CD4-positive, alpha-beta T cell treated with Interleukin-4 for 1 hour (primary cell): ENCODE data around the gene PRKCA.
A peak's percentile ranks its signal among the peaks of the same experiment; 100 is the strongest.

ENCODE experiments used
- DNase-seq, 2 donors: peaks; one replicate each; pipeline ENCODE4 v3.0.0-alpha.2; 2020 to 2022

The PRKCA gene

DNA sequence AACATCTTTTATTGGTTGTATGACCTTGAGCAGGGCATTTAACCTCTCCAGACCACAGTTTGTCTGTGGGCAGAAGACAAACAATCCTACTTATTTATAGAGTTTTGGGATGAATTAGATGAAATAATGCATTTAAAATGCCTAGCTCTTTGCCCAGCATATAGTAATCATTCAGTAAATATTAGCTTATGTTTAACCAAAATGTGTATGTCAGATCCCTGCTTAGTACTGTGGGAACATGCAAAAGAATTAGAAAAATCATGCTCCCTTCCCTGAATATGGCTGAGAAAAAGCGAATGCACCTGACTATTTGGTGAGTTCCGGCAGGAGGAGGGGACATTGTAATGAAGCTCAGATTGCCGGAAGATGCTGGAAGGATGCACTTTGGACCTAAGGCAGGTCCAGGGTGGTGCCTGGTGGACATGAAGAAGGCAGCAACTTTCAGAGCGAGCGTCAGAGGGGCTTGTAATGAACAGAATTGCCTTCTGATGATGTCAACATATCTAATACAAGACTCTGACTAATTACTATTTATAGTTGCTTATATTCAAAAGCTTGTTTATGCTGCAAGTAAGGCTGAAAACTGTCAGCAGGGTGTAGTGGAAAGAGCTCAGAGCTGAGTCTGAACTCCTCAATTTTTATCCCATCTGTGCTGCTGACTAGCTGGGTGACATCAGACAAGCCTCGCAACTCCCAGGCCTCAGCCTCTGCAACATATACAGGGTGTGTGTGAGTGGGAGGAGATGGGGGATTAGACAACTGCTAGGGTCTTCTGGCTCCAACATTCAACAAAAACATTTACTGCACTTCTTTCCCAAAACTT lies 221.2 kb downstream of the PRKCA start:
- no peak for DNase-seq

DNA sequence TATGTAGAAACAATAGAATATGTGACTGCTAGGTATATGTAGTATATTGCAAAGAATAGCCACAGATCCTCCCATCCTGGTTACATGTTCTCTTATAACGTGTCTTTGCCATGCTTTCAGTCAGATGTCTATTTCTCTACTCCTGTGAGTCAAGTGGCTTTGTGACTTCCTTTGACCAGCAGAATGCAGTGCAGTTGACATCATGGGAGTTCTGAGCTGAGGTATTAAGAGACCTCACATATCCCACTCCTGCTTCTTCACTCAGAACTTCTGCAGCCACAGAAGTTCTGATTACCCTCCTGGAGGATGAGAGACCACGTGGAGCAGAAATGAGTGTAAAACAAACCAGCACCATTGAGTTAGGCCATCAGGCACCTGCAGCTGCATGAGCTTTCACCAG lies 222.5 kb downstream of the PRKCA start:
- DNase-seq = no peak

DNA sequence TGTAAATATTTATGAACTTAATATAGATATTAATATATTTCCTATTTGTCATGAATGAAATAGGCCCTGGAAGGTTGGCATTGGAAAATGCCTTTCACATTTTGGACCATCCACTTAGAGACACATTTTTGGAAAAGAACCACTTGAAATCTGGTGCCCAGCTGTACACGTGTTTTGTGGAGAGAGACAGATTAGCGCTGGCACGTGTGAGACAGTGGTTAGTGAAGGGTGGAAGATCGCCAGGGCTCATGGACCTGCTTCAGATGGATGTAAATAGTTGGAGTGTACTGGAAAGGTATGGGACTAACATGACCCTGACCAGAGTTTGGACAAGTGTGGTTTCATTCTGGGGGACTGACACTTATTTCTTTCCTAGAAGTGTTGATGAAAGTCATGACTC lies 222.9 kb downstream of the PRKCA start:
- no peak for DNase-seq

DNA sequence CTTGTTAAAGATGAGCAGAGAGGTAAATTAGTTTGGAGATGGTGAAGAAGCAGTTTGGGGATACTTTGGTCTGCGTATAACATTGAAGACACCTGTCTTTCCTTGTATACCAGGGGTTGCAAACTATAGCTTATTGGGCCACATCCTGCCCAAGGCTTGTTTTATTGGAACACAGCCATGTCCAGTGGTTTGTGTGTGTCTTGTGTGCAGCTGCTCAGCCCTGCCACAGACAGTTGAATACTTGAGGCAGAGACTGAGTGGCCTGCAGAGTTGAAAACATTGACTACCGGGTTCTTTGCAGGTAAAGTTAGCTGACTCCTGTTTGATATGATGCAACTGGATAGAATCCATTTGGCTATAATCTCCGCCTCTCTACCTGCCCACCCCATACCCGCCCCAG lies 224.4 kb downstream of the PRKCA start:
- no peak for DNase-seq

DNA sequence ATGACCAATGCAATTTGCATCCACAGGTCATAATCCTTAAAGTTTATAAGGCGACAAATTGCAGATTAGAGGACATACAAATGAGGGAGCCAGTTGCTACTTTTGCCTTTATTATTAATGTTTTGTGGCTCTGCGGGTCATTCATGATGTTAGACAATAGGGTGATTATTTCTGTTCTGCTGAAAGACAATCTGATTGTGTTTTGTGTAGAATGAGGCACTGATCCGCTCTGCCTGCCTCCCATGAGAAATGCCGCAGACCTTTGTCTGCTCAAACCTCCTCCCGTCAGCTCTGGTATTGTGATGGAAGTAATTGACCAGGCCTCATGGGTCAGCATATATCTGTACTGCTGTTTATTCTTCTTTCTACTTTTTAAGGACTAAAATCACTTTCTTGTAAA lies 224.9 kb downstream of the PRKCA start:
- no peak for DNase-seq

DNA sequence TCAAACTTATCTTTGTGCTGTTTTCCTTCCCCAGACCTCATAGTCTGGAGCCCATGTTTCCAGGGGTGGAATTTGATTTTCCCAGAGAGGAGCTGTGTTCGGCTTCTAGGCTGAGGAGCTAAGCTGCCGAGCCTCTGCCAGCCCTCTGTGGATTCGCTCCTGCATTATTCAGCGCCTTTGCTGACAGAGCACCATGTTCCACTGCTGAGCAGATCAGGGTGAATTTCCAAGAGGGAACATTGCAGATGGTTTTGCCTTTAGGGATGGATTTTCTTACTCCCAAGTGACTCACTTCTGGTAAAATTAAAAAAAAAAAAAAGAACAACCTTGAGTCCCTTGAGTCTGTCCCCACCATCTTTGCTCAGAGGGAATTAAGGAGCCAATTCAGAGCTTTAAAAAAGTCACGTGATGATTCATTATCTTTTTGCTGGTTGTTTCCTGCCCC lies 229.5 kb downstream of the PRKCA start:
- no peak for DNase-seq

DNA sequence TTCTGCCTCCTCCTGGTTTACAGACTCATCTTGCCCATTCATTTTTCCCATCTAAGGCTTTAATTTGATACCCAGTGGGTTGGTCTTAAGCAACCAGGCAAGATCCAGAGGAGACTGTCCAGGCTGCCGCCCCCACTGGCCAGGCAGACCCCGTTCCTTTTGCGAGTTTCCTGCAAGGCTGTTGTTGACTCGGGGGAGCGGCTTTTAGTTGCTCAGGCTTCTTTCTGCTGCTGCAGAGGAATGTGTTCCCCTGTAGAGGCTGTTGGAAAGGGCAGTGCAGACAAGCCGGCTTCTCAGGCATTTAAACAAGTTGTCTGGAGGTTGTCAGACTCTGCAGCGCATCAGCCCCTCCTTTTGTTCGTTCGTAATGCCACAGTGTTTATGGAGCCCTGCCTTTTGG lies 231.2 kb downstream of the PRKCA start:
- no peak for DNase-seq

DNA sequence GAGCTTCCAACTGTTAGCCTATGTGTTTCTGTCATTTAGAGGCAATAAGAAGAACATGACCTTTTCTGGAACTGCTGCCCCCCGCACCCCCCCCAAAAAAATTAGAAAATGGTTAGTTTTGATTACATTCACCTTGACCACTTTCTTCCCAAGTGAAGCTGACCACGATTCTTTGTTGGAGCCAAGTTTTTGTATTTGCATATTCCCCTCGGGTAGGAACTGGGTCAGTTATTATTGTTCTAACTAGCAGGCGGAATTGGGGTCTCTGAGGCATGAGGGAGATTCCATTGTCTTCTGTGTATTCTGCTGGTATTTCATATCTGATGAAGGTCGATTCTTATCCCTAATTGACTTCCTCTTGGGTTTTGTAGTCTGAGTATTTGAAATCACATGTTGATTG lies 231.6 kb downstream of the PRKCA start:
- no peak for DNase-seq

DNA sequence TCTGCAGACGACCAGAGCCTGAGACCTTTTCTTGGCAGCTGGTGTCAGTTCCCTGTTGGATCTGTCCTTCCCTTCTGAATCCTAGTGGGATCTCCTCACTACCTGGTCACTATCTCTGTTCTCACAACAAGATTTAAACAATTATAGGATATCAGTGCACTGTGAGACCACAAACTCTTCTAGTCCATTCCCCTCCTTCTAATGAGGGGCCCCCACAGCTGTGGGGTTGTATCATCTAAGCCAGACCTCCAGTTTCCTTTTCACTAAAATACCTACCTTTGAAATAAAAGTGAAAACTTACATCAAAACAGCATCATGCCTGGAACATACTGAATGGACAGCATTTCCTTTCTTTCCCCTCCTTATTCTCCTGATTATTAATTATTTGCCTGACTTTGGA lies 233.2 kb downstream of the PRKCA start:
- DNase-seq = no peak

DNA sequence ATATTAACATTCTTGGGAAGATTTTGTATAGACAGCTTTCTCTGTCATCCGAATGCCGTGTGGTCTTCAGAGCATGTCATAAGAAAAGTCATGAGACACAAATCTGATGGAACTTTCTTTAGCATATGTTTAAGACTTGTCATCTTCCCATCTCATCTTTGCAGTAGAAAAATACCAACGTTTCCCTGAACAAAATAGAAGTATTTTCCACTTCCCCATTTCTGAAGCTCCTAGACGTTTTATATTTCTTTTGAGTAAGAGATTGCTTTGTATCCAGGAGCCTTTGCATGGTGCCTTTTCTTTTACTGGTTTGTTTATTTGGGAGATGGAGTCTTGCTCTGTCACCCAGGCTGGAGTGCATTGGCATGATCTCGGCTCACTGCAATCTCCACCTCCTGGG lies 235.1 kb downstream of the PRKCA start:
- DNase-seq = no peak

DNA sequence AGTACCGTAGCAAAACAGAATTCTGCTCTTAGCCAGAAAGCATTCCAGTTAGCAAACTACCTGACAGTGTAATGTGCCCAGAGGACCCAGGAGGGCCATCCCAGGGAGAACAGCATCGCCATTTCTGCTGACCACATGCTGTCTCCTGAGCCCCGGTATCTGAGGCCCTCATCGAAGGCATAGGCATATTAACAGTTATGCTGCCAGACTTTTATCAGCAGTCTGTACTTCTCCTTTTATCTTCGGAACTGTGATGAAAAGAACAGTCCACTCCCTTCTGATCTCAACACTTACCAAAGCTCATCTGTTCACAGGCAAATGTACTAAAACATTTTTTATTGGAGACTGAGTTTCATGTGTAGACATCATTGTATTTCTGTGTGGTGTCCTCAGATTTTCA lies 236.4 kb downstream of the PRKCA start:
- no peak for DNase-seq

DNA sequence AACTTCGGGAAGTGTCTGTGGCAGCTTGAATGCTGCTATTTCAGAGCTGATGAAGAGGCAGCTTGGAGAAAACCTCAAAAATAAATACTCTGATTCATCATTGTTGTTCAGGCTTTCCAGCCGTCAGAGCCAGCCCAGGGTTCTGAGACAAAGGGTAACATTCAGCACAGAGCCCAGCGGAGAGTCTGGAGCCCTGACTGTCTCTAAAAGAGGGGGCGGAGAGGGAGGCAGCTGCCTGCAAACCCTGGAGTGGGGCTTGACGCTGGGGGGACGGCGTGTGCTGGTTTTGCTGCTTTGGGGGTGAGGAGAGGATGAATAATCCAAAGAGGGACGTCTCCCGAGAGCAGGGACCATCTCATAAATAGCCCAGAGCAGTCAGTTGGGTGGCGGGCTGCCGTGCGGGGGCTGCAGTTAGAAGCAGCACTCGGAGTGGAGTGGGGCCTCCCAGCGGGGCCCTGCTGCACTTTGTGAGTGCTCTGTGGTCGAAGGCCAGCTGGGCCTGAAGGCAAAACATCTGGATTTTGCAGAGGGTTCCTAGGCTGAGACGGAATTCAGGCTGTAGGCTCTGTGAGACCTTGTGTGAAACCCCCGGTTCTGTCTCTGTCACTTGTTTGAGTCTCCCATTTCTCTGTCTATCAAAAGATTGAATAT lies 237.8 kb downstream of the PRKCA start:
- DNase-seq = no peak

DNA sequence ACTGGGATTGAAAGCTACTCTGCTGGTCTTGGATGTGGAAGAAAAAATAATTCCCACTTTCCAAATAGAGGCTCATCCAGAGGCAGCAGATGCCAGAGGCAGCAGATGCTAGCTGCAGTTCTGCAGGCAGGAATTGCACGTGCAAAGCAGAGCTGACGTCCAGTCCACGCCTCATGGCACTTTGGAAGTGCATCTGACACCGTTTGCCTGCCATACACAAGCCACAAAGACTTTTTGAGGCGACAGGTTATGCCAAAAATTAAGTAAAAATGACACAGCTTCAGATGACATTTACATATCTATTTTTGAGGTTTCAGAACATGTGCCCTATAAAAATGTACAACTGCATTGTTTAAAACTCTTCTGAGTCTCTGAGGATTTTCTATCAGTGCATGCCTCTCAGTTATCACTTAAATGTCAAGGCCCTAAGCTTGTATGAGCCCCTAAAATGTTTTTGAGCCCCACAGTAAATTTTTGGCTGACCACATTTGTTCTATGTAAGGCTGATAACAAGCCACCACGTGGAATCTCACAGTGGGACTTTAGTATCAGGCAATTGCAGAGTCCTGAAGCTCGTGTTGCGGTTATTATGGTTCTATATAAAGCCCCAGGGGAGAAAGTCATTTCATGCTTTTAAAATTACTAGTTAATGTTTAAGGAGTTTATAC lies 239.2 kb downstream of the PRKCA start:
- no peak for DNase-seq

DNA sequence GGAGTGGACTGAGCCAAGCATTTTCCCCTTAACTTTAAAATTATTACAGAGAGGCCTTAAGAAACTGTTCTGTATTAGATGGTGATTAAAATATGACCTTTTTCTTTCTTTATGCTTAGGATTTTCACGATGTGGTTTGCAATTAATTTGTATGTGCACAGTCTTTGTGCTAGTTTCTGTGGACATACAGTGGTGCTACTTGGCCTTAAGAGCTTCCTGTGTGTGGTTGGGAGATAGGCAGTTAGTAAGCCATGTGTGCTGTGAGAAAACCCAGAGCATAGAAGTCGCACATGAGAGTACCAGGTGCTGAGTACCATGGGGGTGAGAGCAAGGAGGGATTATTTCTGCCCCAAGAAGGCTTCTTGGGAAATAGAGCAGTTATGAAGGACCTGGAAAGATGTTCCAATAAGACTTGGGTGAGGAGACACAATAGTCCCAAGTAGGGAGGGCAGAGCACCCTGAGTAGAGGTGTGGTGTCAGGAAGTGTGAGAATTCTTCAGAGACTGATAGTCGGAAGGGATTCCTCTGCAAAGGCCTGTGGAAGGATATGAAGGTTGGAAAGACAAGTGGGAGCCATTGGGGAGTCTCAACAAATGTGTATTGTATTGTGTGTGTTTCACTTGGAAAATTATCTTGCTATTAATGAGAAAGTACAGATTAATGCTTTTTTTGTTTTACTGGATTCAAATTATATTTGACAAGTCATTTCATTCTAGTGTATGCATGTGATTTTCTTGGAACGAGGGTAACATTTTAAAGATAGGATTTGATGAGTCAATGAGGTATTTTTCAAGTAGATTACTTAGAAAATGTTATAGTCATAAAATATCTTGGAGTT lies 239.9 kb downstream of the PRKCA start:
- DNase-seq = peak in 1 of 2 donors; percentile 8

DNA sequence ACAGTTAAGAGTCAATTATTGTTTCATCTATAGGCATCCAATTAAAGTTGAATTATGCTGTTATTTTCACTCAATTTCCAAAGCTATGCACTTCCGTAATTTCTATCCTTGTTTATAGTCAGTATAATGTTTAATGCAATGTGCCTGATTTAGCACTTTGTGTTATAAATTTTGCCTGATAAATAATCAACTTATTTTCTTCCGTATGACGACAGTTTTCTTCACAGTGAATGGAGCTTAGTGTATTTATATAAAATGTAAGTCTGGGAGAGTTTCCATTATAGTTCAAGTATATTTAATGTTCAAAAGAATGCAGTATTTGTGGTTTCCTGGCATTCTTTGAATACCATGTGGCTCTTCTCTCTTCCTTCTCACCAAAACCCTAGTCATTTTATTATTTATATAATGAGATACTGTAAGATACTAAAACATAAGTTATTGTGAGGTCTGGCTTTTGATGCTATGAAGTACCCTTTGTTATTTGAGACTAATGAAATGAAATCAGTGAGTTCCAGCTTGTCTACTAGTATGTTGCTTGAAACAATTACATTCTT lies 240.6 kb downstream of the PRKCA start:
- DNase-seq = no peak

DNA sequence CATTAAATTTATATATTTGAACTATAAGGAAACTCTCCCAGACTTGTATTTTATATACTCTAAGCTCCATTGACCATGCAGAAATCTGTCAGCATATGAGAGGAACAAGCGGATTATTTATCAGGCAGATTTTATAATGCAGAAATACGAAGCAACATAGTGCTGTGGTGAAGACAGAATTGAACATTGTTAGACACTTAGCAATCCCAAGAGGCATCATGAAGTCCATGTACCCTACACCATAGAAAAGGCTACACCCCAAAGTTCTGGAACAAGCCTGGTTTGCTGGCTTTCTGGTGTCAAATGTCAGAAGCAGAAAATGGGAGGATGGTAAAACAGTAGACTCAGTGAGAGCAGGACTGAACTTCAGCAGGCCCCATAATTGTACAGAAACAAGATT lies 241.1 kb downstream of the PRKCA start:
- no peak for DNase-seq

DNA sequence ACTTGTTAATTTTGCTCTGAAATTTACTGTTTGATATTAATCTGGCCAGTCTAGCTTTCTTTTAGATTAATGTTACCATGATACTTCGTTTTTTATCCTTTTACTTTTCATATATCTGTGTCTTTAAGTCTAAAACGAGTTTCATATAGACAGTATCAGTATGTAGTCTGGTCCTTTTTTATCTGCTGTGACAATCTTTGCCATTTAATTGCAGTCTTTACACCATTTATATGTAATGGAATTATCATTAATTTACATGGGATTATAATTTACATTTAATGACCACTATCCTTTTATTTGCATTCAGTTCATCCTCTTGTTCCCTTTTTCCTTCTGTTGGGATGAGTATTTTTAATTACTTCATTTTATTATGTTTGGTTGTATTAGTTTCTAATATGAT lies 243.5 kb downstream of the PRKCA start:
- DNase-seq = no peak

DNA sequence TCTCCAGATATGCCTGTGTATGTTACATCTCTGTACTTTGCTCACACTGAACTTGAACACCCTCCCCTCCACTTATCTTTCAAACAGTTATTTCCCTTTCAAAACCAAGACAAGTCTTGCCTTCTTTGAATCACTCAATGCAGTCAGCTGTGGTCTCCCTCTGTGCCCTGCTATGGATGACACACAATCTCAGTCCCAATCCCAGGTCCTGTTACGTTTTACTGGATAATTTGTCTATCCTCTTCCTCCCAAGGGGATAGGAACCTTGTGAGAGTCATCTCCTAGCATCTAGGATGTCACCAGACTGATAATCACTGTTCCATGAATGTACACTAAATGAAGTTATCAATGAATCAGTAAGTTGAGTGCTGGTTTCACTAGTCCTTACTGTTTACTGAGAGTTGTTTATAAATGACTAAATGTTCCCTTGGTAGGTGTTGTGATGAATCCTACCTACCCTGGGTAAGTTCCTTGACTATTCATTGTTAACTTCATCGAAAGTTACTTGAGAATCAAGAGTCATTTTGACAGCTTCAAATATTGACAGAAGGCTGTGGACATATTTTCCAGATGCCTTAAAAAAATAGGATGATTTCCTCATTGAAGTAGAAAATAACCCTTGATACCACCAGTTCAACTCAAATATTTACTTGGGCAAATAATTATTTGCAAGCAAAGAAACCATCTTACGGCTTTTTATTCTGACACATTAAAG lies 244.9 kb downstream of the PRKCA start:
- no peak for DNase-seq

DNA sequence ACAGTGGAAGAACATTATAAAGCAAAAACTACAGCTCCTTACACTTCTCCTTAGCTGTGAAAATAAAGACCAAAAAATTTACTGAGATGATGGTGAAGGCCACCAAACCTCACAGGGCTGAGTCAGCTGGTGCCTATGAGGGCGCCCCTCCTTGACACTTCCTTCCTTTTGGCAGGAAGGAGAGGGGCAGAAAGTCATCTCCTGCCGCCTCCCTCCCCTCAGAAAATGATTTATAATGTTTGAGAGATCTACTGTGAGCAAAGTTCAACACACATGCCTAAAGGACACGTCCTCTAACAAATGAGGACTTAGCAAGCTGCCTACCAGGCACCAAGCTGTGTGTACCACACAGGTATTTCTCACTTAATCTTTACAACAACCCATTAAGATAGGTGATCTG lies 245.7 kb downstream of the PRKCA start:
- peak; percentile 14 to 28 for DNase-seq

DNA sequence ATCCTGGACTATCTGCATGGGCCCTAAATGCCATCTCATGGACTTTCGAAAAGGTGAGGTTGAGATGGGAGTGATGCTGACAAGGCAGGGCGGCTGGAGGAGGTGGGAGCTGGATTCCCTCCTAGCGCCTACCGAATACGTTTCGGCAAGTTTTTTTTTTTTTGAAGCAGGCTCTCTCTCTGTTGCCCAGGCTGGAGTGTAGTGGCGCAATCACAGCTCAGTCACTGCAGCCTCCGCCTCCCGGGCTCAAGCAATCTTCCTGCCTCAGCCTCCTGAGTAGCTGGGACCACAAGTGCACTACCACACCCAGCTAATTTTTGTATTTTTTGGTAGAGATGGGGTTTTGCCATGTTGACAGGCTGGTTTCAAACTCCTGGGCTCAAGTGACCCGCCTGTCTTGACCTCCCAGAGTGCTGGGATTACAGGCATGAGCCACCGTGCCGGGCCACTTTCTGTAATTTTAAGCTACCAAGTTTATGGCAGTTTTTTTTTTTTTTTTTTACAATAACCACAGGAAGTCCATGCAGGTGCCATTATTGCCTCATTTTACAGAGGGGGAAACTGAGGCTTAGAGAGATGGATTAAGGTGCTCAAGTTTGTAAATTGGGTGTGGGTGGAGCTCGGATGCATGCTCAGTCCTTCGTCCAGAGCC lies 246.4 kb downstream of the PRKCA start:
- no peak for DNase-seq

DNA sequence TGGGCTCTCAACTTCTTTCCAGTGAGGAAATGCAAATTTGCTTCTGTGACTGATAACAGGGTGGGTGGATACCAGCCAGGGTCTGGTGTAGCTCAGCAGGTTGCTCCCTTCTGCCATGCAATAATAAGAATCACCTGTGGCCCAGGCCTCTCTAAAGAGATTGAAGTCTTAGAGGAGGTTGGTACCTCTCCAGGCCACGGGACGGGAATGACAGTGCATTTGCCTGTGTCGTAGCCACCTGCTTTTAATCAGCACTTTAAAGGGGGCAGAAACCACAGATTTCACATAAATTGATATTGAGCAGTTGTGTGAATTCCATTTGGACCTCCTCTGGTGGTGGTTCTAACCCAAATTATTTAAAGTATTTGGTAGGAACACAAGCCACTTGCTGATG lies 246.9 kb downstream of the PRKCA start:
- no peak for DNase-seq
